Glutamatergic neuron (in vitro differentiated cells): Measurements from ENCODE around the gene KICS2. TPM values are rescaled to one million over a fixed set of nuclear protein-coding genes. Genes with fewer than 3 reads are reported as not detected.

Source experiments
- DNase-seq: peaks from one replicate; pipeline ENCODE4 v3.0.0; 2022
- H3K27ac Mint-ChIP-seq: one replicate; pipeline ENCODE4 v1.8.0; 2020; ENCODE audit warnings: mild to moderate bottlenecking, mixed read lengths, inconsistent platforms; ENCODE audit not compliant: unreplicated experiment
- H3K27me3 Mint-ChIP-seq: one replicate; pipeline ENCODE4 v1.8.0; 2020; ENCODE audit warnings: mild to moderate bottlenecking, moderate library complexity, mixed read lengths, inconsistent platforms; ENCODE audit not compliant: unreplicated experiment
- H3K36me3 Mint-ChIP-seq: one replicate; pipeline ENCODE4 v1.8.0; 2020; ENCODE audit warnings: mild to moderate bottlenecking, mixed read lengths, inconsistent platforms; ENCODE audit not compliant: unreplicated experiment
- H3K4me1 Mint-ChIP-seq: one replicate; pipeline ENCODE4 v1.8.0; 2020; ENCODE audit warnings: mild to moderate bottlenecking, low read depth, mixed read lengths, inconsistent platforms; ENCODE audit not compliant: unreplicated experiment
- H3K4me3 Mint-ChIP-seq: one replicate; pipeline ENCODE4 v1.8.0; 2020; ENCODE audit warnings: mild to moderate bottlenecking, mixed read lengths, inconsistent platforms; ENCODE audit not compliant: unreplicated experiment
- H3K9me3 Mint-ChIP-seq: one replicate; pipeline ENCODE4 v1.8.0; 2020; ENCODE audit warnings: mild to moderate bottlenecking, moderate library complexity, mixed read lengths, inconsistent platforms; ENCODE audit not compliant: unreplicated experiment
- total RNA-seq: library from RNA; stranded (reverse); fragmentation: NEBNext Ultra II Directional; extraction: Animal tissue kit (Norgen Biotek cat#: 25700); gene quantifications from one replicate; pipeline ENCODE4 v1.2.1, GENCODE V29; 2021; ENCODE audit not compliant: unreplicated experiment
- TF ChIP-seq, protein P1 (sequence below): fragments of 200-600 bp; sonication (generic); IDR thresholded peaks from one replicate; pipeline ENCODE4 v1.5.0; 2021; ENCODE audit not compliant: partially characterized antibody, unreplicated experiment

Gene KICS2
- total RNA-seq, 1 donor from 2014 or later: 3.4 TPM

DNA sequence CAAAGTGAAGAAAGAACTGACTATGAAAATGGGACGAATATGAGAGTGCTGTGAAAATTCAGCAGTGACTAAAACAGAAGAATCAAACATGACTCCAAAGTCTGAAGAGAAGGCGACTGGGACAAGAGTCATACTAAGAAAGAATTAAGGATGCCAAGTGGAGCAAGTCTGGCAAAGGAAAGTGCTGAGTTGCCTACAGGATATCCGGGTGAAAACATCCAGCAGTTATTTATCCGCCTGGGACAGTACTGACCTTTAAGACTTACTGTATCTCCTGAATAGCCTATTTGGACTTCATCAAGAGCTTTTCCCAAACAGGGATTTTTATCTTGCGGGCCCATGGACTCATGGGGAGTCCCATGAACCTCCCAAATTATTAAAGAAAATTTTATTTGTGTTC, 41.1 kb downstream of the KICS2 start:
- Mint-ChIP-seq H3K4me1 (no peaks in the 10 kb centered on the region), H3K9me3 (peaks cover 2% of the 10 kb centered on the region), H3K27ac (no peak overlapping the region), H3K36me3 (no peaks in the 10 kb centered on the region), H3K4me3 (no peak overlapping the region), H3K27me3 (no peaks in the 10 kb centered on the region)
- no peak for DNase-seq
- TF ChIP-seq, protein P1, sequence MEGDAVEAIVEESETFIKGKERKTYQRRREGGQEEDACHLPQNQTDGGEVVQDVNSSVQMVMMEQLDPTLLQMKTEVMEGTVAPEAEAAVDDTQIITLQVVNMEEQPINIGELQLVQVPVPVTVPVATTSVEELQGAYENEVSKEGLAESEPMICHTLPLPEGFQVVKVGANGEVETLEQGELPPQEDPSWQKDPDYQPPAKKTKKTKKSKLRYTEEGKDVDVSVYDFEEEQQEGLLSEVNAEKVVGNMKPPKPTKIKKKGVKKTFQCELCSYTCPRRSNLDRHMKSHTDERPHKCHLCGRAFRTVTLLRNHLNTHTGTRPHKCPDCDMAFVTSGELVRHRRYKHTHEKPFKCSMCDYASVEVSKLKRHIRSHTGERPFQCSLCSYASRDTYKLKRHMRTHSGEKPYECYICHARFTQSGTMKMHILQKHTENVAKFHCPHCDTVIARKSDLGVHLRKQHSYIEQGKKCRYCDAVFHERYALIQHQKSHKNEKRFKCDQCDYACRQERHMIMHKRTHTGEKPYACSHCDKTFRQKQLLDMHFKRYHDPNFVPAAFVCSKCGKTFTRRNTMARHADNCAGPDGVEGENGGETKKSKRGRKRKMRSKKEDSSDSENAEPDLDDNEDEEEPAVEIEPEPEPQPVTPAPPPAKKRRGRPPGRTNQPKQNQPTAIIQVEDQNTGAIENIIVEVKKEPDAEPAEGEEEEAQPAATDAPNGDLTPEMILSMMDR: no peak

DNA sequence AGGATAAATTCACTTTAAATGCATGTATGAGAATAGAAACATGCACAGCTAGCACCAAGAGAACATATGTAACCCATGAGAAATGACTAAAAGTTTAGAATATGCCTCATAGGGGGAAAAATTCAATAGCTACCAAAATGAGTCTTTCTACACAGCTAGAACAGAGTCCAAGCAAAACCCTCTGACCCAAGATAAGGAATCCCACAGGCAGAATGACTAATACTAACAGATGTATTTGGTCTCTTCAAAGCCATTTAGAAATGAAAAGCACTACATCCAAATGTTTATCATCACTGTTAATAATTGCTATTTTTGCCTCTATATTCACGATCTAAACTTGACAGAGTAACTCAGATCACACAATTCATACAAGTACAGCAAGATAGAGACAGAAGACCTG, 44.0 kb downstream of the KICS2 start:
- H3K27ac Mint-ChIP-seq: no peak overlapping the region
- TF ChIP-seq, protein P1: no peak
- H3K36me3 Mint-ChIP-seq: no peaks in the 10 kb centered on the region
- no peaks in the 10 kb centered on the region for H3K27me3 Mint-ChIP-seq
- H3K9me3 Mint-ChIP-seq: no peaks in the 10 kb centered on the region
- H3K4me3 Mint-ChIP-seq: no peak overlapping the region
- H3K4me1 Mint-ChIP-seq: no peaks in the 10 kb centered on the region
- no peak for DNase-seq

DNA sequence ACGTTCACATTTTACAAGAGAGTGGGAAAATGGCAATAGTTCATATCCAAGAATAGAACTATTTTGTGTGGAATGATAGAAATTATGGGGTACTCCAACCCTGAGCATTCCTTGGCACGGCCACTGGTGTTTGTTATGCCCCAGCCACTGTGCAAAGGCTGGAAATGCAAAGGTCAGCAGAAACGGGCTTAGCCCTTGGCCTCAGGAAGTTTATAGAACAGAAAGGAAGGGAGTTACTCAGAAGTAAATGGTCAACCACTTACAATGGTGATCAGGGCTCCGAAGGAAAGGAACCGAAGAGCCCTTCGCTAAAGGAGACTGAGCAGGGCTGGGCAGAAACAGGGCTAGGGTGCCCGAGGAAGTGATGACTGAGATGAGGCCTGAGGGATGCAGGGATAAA, 45.1 kb downstream of the KICS2 start:
- H3K27ac Mint-ChIP-seq: no peak overlapping the region
- H3K4me1 Mint-ChIP-seq: no peaks in the 10 kb centered on the region
- TF ChIP-seq, protein P1: no peak

DNA sequence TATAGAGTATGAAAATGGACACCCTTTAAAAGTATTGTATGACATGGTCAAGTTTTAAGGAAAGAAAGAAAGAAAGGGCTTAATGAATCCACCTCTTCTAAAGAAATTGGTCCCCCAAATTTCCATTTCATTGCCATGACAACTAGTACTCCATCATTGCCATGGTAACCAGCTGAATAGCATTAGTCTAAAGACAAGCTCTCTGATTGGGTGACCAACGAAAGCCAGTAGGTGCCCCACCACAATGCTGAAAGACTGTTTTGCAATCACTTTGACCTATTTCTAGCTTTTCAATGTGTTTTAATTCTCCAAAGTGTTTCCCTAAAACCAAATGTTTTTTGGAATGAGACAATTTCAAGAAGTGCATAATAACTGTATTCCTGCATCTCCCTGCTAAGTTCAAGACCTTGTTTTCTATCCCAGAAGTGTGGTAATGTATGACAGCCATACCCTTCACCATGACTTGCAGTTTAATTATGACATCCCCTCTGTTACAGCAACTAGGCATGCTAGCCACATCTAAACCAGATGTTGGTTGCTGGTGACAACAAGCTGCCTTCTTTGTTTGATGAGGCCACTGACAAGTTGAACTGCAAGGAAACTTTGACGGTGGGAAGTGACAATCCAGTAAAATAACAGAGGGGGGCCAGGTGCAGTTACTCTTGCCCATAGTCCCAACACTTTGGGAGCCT, 46.7 kb downstream of the KICS2 start:
- H3K36me3 Mint-ChIP-seq: no peaks in the 10 kb centered on the region
- DNase-seq: no peak
- TF ChIP-seq, protein P1: no peak
- H3K4me3 Mint-ChIP-seq: no peak overlapping the region
- H3K27me3 Mint-ChIP-seq: no peaks in the 10 kb centered on the region
- no peak overlapping the region for H3K27ac Mint-ChIP-seq
- no peaks in the 10 kb centered on the region for H3K4me1 Mint-ChIP-seq
- H3K9me3 Mint-ChIP-seq: peaks cover under 1% of the 10 kb centered on the region

More for the DNA sequence above, 45.1 kb downstream of the KICS2 start:
- H3K36me3 Mint-ChIP-seq: no peaks in the 10 kb centered on the region
- DNase-seq: no peak
- no peak overlapping the region for H3K4me3 Mint-ChIP-seq
- H3K27me3 Mint-ChIP-seq: no peaks in the 10 kb centered on the region
- H3K9me3 Mint-ChIP-seq: no peaks in the 10 kb centered on the region

DNA sequence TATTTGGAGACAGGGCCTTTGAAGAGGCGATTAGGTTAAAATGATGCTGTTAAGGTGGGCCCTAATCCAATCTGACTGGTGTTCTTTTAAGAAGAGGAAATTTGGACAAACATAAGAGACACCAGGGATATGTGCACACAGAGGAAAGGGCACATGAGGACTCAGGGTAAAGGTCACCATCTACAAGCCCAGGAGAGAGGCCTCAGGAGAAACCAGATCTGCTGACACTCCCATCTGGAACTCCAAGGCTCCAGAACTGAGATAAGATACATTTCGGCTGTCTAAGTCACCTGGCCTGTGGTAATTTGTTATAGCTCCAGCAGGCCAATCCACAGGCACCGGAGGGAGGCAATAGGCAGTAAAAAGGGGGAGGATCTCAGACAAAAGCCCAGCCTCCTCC, 48.6 kb downstream of the KICS2 start:
- H3K27ac Mint-ChIP-seq: no peak overlapping the region
- no peaks in the 10 kb centered on the region for H3K36me3 Mint-ChIP-seq
- TF ChIP-seq, protein P1: no peak
- H3K9me3 Mint-ChIP-seq: peaks cover 2% of the 10 kb centered on the region
- H3K4me3 Mint-ChIP-seq: no peak overlapping the region
- H3K4me1 Mint-ChIP-seq: no peaks in the 10 kb centered on the region
- H3K27me3 Mint-ChIP-seq: no peaks in the 10 kb centered on the region
- no peak for DNase-seq
